Measurements from ENCODE around the gene PLXNA4. TPM values are rescaled to one million over a fixed set of nuclear protein-coding genes. Genes with fewer than 3 reads are reported as not detected.

PLXNA4 gene
- total RNA-seq, 1 experiment from 2014 or later: 0.10 TPM

- intact Hi-C loops (cut with micrococcal nuclease; ENCODE audit: unreplicated experiment): no loop called here
- Histone ChIP-seq H3K9me3 (ENCODE audit: control insufficient read depth, insufficient read depth, low read depth, low read length) (no peaks in the 10 kb centered on the region), H3K27ac (ENCODE audit: low read length) (no peak overlapping the region), H3K4me1 (ENCODE audit: control insufficient read depth, insufficient read depth, low read length) (no peaks in the 10 kb centered on the region), H3K36me3 (ENCODE audit: control insufficient read depth, insufficient read depth, low read length) (no peaks in the 10 kb centered on the region), H3K27me3 (ENCODE audit: control insufficient read depth, insufficient read depth, low read length) (no peaks in the 10 kb centered on the region), H3K4me3 (ENCODE audit: low read depth in 2 of 2, low read length in 2 of 2) (no peak overlapping the region)
- ChIA-PET POLR2A (no interaction called here), CTCF (no interaction called here)
- DNase-seq (ENCODE audit: low read depth, low spot score): no peak
- in situ Hi-C loops (cut with HindIII; ENCODE audit: low pct_unique_long_range_greater_than_20kb, low sequenced_read_pairs): no loop called here
- no peak for TF ChIP-seq CTCF (IDR thresholded peaks at IDR 0.05)
- TF ChIP-seq SIN3A (IDR thresholded peaks at IDR 0.05; ENCODE audit: borderline replicate concordance, insufficient read depth, low read depth, low read length): no peak
- TF ChIP-seq TCF7L2 (IDR thresholded peaks at IDR 0.05; ENCODE audit: low read depth, low read length): no peak
- no peak for TF ChIP-seq REST (IDR thresholded peaks at IDR 0.05; ENCODE audit: insufficient read depth in 1 of 2, low read depth in 2 of 2, low read length in 1 of 2)
- TF ChIP-seq POLR2AphosphoS5 (IDR thresholded peaks at IDR 0.05; ENCODE audit: low read depth, low read length): no peak
- ATAC-seq: no peak
- no TSS peak for BruUV-seq (replicated peaks)
These were observed 437.5 kb downstream of the PLXNA4 start for GRCh38 chr7:132138817-132139216.

GRCh38 chr7:132137681-132138080, 438.6 kb downstream of the PLXNA4 start:
- Histone ChIP-seq H3K4me3 (ENCODE audit: low read depth in 2 of 2, low read length in 2 of 2) (no peak overlapping the region), H3K27me3 (ENCODE audit: control insufficient read depth, insufficient read depth, low read length) (no peaks in the 10 kb centered on the region), H3K4me1 (ENCODE audit: control insufficient read depth, insufficient read depth, low read length) (no peaks in the 10 kb centered on the region), H3K27ac (ENCODE audit: low read length) (no peak overlapping the region), H3K36me3 (ENCODE audit: control insufficient read depth, insufficient read depth, low read length) (no peaks in the 10 kb centered on the region), H3K9me3 (ENCODE audit: control insufficient read depth, insufficient read depth, low read depth, low read length) (no peaks in the 10 kb centered on the region)
- ChIA-PET CTCF (no interaction called here), POLR2A (no interaction called here)
- ATAC-seq (no peak), DNase-seq (ENCODE audit: low read depth, low spot score) (no peak)
- no peak for TF ChIP-seq TCF7L2 (IDR thresholded peaks at IDR 0.05; ENCODE audit: low read depth, low read length)
- TF ChIP-seq CTCF (IDR thresholded peaks at IDR 0.05): no peak
- TF ChIP-seq REST (IDR thresholded peaks at IDR 0.05; ENCODE audit: insufficient read depth in 1 of 2, low read depth in 2 of 2, low read length in 1 of 2): no peak
- no peak for TF ChIP-seq SIN3A (IDR thresholded peaks at IDR 0.05; ENCODE audit: borderline replicate concordance, insufficient read depth, low read depth, low read length)
- TF ChIP-seq POLR2AphosphoS5 (IDR thresholded peaks at IDR 0.05; ENCODE audit: low read depth, low read length): no peak
- in situ Hi-C loops (cut with HindIII; ENCODE audit: low pct_unique_long_range_greater_than_20kb, low sequenced_read_pairs): no loop called here
- intact Hi-C loops (cut with micrococcal nuclease; ENCODE audit: unreplicated experiment): no loop called here
- BruUV-seq (replicated peaks): no TSS peak

Measured in Panc1 (cell line).